Activated B cell treated with CpG ODN at 0.5 μM for 24 hours (primary cell): ENCODE data around the gene LMAN2L. TPM values are rescaled to one million over a fixed set of nuclear protein-coding genes. Genes with fewer than 3 reads are reported as not detected.

Source experiments
- ATAC-seq: fragments of 200-7000 bp; cut with Tn5 transposase; one replicate; pipeline ENCODE4 v1.10.0; 2021; ENCODE audit warnings: low read depth, mild to moderate bottlenecking, moderate library complexity
- CTCF ChIA-PET: fragments of 350-600 bp; sonication (Branson Sonifier 250); formaldehyde crosslinking; loops from one replicate; lab custom pipeline; 2021; ENCODE audit warnings: antibody characterized with exemption; lab: Charles Lee
- POLR2A ChIA-PET: fragments of 350-600 bp; sonication (Branson Sonifier 250); formaldehyde crosslinking; loops from one replicate; lab custom pipeline; 2021; ENCODE audit warnings: antibody characterized with exemption; lab: Charles Lee
- DNase-seq: peaks from one replicate; pipeline ENCODE4 v3.0.0; 2022
- H3K27ac Mint-ChIP-seq: one replicate; pipeline ENCODE4 v1.8.0; 2020; ENCODE audit warnings: mixed read lengths
- H3K27me3 Mint-ChIP-seq: one replicate; pipeline ENCODE4 v1.8.0; 2021; ENCODE audit warnings: mixed read lengths
- H3K36me3 Mint-ChIP-seq: one replicate; pipeline ENCODE4 v1.8.0; 2021; ENCODE audit warnings: low read depth, mixed read lengths
- H3K4me1 Mint-ChIP-seq: one replicate; pipeline ENCODE4 v1.8.0; 2021; ENCODE audit warnings: mixed read lengths
- H3K4me3 Mint-ChIP-seq: one replicate; pipeline ENCODE4 v1.8.0; 2020; ENCODE audit warnings: mild to moderate bottlenecking, mixed read lengths
- H3K9me3 Mint-ChIP-seq: one replicate; pipeline ENCODE4 v1.8.0; 2020; ENCODE audit warnings: mixed read lengths
- CTCF ChIP-seq: fragments of 200-600 bp; IDR thresholded peaks from one replicate; pipeline ENCODE4 v1.8.0; 2022; ENCODE audit warnings: antibody characterized with exemption, mild to moderate bottlenecking
- intact Hi-C: fragments of 100-400 bp; cut with micrococcal nuclease; formaldehyde crosslinking; loops from one replicate; pipeline ENCODE4 v1.15.1; 2024
- total RNA-seq: library from RNA; stranded (reverse); gene quantifications from 2 replicates; pipeline ENCODE4 v1.2.3, GENCODE V29; 2022

LMAN2L gene
- total RNA-seq, 1 donor from 2014 or later: 8.9 TPM

DNA sequence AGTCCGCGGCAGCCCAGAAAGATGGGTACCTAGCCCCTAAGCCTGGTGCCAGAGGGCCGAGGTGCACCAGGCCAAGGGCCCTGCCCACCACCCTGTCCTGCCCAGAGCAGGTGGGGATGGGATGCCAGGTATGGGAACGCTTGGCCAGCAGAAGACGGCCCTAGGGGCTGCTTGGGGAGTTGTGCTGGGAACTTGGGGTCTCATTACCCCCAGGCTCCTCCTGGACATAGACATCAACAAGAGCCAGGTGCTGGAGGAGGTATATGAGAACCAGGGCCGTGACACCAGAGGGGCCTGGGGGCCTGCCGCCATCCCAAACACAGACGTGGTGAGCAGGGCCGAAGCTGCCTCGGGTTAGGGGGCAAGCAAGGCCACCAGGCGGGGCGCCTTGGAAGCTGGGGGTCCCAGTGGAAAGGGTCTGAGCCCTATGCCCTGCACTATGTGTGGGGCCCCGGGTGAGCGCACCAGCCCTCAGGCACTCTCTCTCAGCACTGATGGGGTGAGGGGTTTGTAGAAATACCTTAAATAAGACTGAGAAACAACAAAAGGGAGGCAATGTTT is 50.4 kb downstream of the LMAN2L start:
- no peak overlapping the region for H3K4me3 Mint-ChIP-seq
- POLR2A ChIA-PET: no interaction called here
- no peaks in the 10 kb centered on the region for H3K36me3 Mint-ChIP-seq
- peaks cover 3% of the 10 kb centered on the region for H3K27me3 Mint-ChIP-seq
- TF ChIP-seq CTCF: no peak
- no peaks in the 10 kb centered on the region for H3K9me3 Mint-ChIP-seq
- H3K27ac Mint-ChIP-seq: no peak overlapping the region
- DNase-seq (no peak), ATAC-seq (no peak)
- intact Hi-C loops: no loop called here
- CTCF ChIA-PET: no interaction called here
- H3K4me1 Mint-ChIP-seq: no peaks in the 10 kb centered on the region

- ChIA-PET CTCF (no interaction called here), POLR2A (no interaction called here)
- DNase-seq (no peak), ATAC-seq (no peak)
- TF ChIP-seq CTCF: no peak
- no peak overlapping the region for H3K27ac Mint-ChIP-seq
- peaks cover 6% of the 10 kb centered on the region for H3K27me3 Mint-ChIP-seq
- no peaks in the 10 kb centered on the region for H3K4me1 Mint-ChIP-seq
- H3K36me3 Mint-ChIP-seq: no peaks in the 10 kb centered on the region
- intact Hi-C loops: no loop called here
- H3K9me3 Mint-ChIP-seq: no peaks in the 10 kb centered on the region
- no peak overlapping the region for H3K4me3 Mint-ChIP-seq
Observed at GRCh38 chr2:96688649-96689430, 51.0 kb downstream of the LMAN2L start.

- DNase-seq (no peak), ATAC-seq (no peak)
- no peaks in the 10 kb centered on the region for H3K9me3 Mint-ChIP-seq
- no peak overlapping the region for H3K4me3 Mint-ChIP-seq
- CTCF ChIA-PET: no interaction called here
- intact Hi-C loops: no loop called here
- H3K27ac Mint-ChIP-seq: no peak overlapping the region
- no peak for TF ChIP-seq CTCF
- H3K36me3 Mint-ChIP-seq: no peaks in the 10 kb centered on the region
- POLR2A ChIA-PET: no interaction called here
- peaks cover 9% of the 10 kb centered on the region for H3K27me3 Mint-ChIP-seq
- no peaks in the 10 kb centered on the region for H3K4me1 Mint-ChIP-seq
Observed at GRCh38 chr2:96687711-96688640, 51.9 kb downstream of the LMAN2L start.

GRCh38 chr2:96687266-96687665 is 52.6 kb downstream of the LMAN2L start:
- Mint-ChIP-seq H3K36me3 (no peaks in the 10 kb centered on the region), H3K4me3 (no peak overlapping the region), H3K27ac (no peak overlapping the region), H3K27me3 (peaks cover 9% of the 10 kb centered on the region), H3K9me3 (no peaks in the 10 kb centered on the region), H3K4me1 (no peaks in the 10 kb centered on the region)
- no peak for TF ChIP-seq CTCF
- intact Hi-C loops: no loop called here
- ChIA-PET CTCF (no interaction called here), POLR2A (no interaction called here)
- no peak for DNase-seq
- no peak for ATAC-seq
